Stomach smooth muscle (tissue), 2 donors: ENCODE measurements around the gene UGT1A1.

Source experiments
- H3K27ac ChIP-seq: one replicate; pipeline ENCODE4 v1.7.0; 2013; ENCODE audit warnings: mild to moderate bottlenecking, low read length, inconsistent platforms
- H3K27me3 ChIP-seq, 2 donors: one replicate each; pipeline ENCODE4 v1.7.0; 2013; ENCODE audit warnings: low read length in 2 of 2; ENCODE audit not compliant: insufficient read depth in 2 of 2, control insufficient read depth in 1 of 2
- H3K36me3 ChIP-seq, 2 donors: one replicate each; pipeline ENCODE4 v1.7.0; 2013; ENCODE audit warnings: low read length in 2 of 2; ENCODE audit not compliant: control insufficient read depth in 2 of 2, insufficient read depth in 2 of 2
- H3K4me1 ChIP-seq: one replicate; pipeline ENCODE4 v1.7.0; 2013; ENCODE audit warnings: low read length; ENCODE audit not compliant: control insufficient read depth, insufficient read depth
- H3K4me3 ChIP-seq, 2 donors: one replicate each; pipeline ENCODE4 v1.7.0; 2013; ENCODE audit warnings: low read length in 2 of 2
- H3K9ac ChIP-seq, 2 donors: one replicate each; pipeline ENCODE4 v1.7.0; 2013; ENCODE audit warnings: low read length in 2 of 2, mild to moderate bottlenecking in 1 of 2
- H3K9me3 ChIP-seq, 2 donors: one replicate each; pipeline ENCODE4 v1.7.0; 2013; ENCODE audit warnings: low read length in 2 of 2; ENCODE audit not compliant: control insufficient read depth in 2 of 2
- donor health status: healthy.
- donor health status: Pancreatic carcinoma.

UGT1A1 gene

GRCh38 chr2:233758141-233758540, 1.9 kb upstream of the UGT1A1 start:
- H3K27me3 ChIP-seq, result no peaks in the 10 kb centered on the region
- no peak overlapping the region for H3K27ac ChIP-seq
- H3K4me3 ChIP-seq, result no peak overlapping the region
- no peaks in the 10 kb centered on the region for H3K4me1 ChIP-seq
- H3K36me3 ChIP-seq, result no peaks in the 10 kb centered on the region
- no peak overlapping the region for H3K9ac ChIP-seq
- no peaks in the 10 kb centered on the region for H3K9me3 ChIP-seq

- H3K4me1 ChIP-seq, result no peaks in the 10 kb centered on the region
- no peaks in the 10 kb centered on the region for H3K27me3 ChIP-seq
- H3K4me3 ChIP-seq, result no peak overlapping the region
- H3K36me3 ChIP-seq, result no peaks in the 10 kb centered on the region
- H3K9me3 ChIP-seq, result no peaks in the 10 kb centered on the region
- H3K9ac ChIP-seq, result no peak overlapping the region
- H3K27ac ChIP-seq, result no peak overlapping the region
Measured at GRCh38 chr2:233758849-233759248, 1.2 kb upstream of the UGT1A1 start.

- no peak overlapping the region for H3K27ac ChIP-seq
- H3K4me3 ChIP-seq, result no peak overlapping the region
- no peaks in the 10 kb centered on the region for H3K9me3 ChIP-seq
- no peak overlapping the region for H3K9ac ChIP-seq
- no peaks in the 10 kb centered on the region for H3K36me3 ChIP-seq
- no peaks in the 10 kb centered on the region for H3K4me1 ChIP-seq
- H3K27me3 ChIP-seq, result peaks cover 0 to 3% of the 10 kb centered on the region in 2 donors
Measured at GRCh38 chr2:233761040-233761769, 1.1 kb downstream of the UGT1A1 start.

- Histone ChIP-seq H3K4me1 (no peaks in the 10 kb centered on the region), H3K27me3 (peaks cover 0 to 3% of the 10 kb centered on the region in 2 donors), H3K4me3 (no peak overlapping the region), H3K9ac (no peak overlapping the region), H3K27ac (no peak overlapping the region), H3K36me3 (no peaks in the 10 kb centered on the region), H3K9me3 (no peaks in the 10 kb centered on the region)
Measured at GRCh38 chr2:233764264-233764663, 4.2 kb downstream of the UGT1A1 start.

GRCh38 chr2:233764761-233765160, 4.7 kb downstream of the UGT1A1 start:
- no peaks in the 10 kb centered on the region for H3K9me3 ChIP-seq
- no peaks in the 10 kb centered on the region for H3K36me3 ChIP-seq
- H3K27ac ChIP-seq, result no peak overlapping the region
- H3K4me1 ChIP-seq, result no peaks in the 10 kb centered on the region
- peaks cover 0 to 4% of the 10 kb centered on the region in 2 donors for H3K27me3 ChIP-seq
- H3K9ac ChIP-seq, result no peak overlapping the region
- H3K4me3 ChIP-seq, result no peak overlapping the region

GRCh38 chr2:233766416-233766815, 6.3 kb downstream of the UGT1A1 start:
- H3K36me3 ChIP-seq, result no peaks in the 10 kb centered on the region
- H3K27me3 ChIP-seq, result peaks cover 0 to 4% of the 10 kb centered on the region in 2 donors
- no peaks in the 10 kb centered on the region for H3K4me1 ChIP-seq
- no peak overlapping the region for H3K4me3 ChIP-seq
- H3K9ac ChIP-seq, result no peak overlapping the region
- H3K9me3 ChIP-seq, result no peaks in the 10 kb centered on the region
- no peak overlapping the region for H3K27ac ChIP-seq

- Histone ChIP-seq H3K4me1 (no peaks in the 10 kb centered on the region), H3K9me3 (no peaks in the 10 kb centered on the region), H3K9ac (no peak overlapping the region), H3K27me3 (peaks cover 0 to 4% of the 10 kb centered on the region in 2 donors), H3K4me3 (no peak overlapping the region), H3K27ac (no peak overlapping the region), H3K36me3 (no peaks in the 10 kb centered on the region)
Measured at GRCh38 chr2:233768076-233768475, 8.0 kb downstream of the UGT1A1 start.

GRCh38 chr2:233769260-233769659, 9.2 kb downstream of the UGT1A1 start:
- Histone ChIP-seq H3K9ac (no peak overlapping the region), H3K4me1 (no peaks in the 10 kb centered on the region)

GRCh38 chr2:233772153-233772552, 12.1 kb downstream of the UGT1A1 start:
- Histone ChIP-seq H3K4me1 (no peaks in the 10 kb centered on the region), H3K27me3 (peaks cover 0 to 4% of the 10 kb centered on the region in 2 donors)

More at GRCh38 chr2:233769260-233769659, 9.2 kb downstream of the UGT1A1 start:
- H3K27me3 ChIP-seq, result peaks cover 0 to 4% of the 10 kb centered on the region in 2 donors
- no peak overlapping the region for H3K4me3 ChIP-seq
- H3K36me3 ChIP-seq, result no peaks in the 10 kb centered on the region
- H3K27ac ChIP-seq, result no peak overlapping the region
- H3K9me3 ChIP-seq, result no peaks in the 10 kb centered on the region

GRCh38 chr2:233772583-233772982, 12.5 kb downstream of the UGT1A1 start:
- Histone ChIP-seq H3K36me3 (no peaks in the 10 kb centered on the region), H3K9ac (no peak overlapping the region), H3K4me3 (no peak overlapping the region), H3K4me1 (no peaks in the 10 kb centered on the region), H3K9me3 (peaks cover 2 to 9% of the 10 kb centered on the region in 2 donors), H3K27me3 (peaks cover 0 to 5% of the 10 kb centered on the region in 2 donors), H3K27ac (no peak overlapping the region)

More at GRCh38 chr2:233772153-233772552, 12.1 kb downstream of the UGT1A1 start:
- no peak overlapping the region for H3K27ac ChIP-seq
- no peak overlapping the region for H3K9ac ChIP-seq
- no peaks in the 10 kb centered on the region for H3K36me3 ChIP-seq
- no peak overlapping the region for H3K4me3 ChIP-seq
- peaks cover 2 to 8% of the 10 kb centered on the region in 2 donors for H3K9me3 ChIP-seq

GRCh38 chr2:233773854-233774253, 13.8 kb downstream of the UGT1A1 start:
- H3K27ac ChIP-seq, result no peak overlapping the region
- no peaks in the 10 kb centered on the region for H3K4me1 ChIP-seq
- peaks cover 4 to 15% of the 10 kb centered on the region in 2 donors for H3K9me3 ChIP-seq
- no peak overlapping the region for H3K9ac ChIP-seq
- no peak overlapping the region for H3K4me3 ChIP-seq
- no peaks in the 10 kb centered on the region for H3K36me3 ChIP-seq
- H3K27me3 ChIP-seq, result peaks cover 0 to 5% of the 10 kb centered on the region in 2 donors
